Effector CD4-positive, alpha-beta T cell (primary cell): Measurements from ENCODE around the gene IRAG1.
"Not testable (repeated sequence)": the region's sequence is repeated elsewhere in the genome, so short reads cannot be mapped to it uniquely, and the experiment has no call there.

Experiments
- DNase-seq: peaks from one replicate; pipeline ENCODE4 v3.0.0-alpha.2; 2020

Gene IRAG1

DNA sequence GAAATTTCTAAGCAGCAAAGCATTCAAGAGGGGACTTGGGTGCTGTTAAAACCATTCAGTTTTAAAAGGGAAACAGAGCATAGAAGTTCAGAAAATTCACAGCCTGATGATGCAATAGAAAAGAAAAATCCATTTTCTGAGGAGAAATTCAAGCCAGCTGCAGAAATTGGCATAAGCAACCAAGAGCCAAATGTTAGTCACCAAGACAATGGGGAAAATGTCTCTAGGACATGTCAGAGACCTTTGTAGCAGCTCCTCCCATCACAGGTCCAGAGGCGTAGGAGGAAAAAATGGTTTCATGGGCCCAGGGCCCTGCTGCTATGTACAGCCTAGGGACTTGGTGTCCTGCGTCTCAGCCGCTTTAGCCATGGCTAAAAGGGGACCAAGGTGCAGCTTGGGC, 5.5 kb upstream of the IRAG1 start:
- DNase-seq, result no peak

DNA sequence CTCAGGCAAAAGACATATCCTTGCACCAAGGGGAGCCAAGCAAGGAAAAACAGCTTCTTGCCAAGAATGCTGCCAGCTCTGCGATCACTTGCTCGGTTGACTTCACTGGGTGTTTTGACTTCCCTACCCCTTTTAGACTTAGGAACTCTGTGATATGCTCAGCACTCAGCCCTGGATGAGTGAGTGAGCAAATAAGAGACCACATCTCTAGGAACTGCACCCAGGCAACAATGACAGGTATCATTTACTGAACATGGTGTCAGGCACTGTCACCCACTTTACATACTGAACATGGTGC, 3.7 kb upstream of the IRAG1 start:
- DNase-seq, result no peak

DNA sequence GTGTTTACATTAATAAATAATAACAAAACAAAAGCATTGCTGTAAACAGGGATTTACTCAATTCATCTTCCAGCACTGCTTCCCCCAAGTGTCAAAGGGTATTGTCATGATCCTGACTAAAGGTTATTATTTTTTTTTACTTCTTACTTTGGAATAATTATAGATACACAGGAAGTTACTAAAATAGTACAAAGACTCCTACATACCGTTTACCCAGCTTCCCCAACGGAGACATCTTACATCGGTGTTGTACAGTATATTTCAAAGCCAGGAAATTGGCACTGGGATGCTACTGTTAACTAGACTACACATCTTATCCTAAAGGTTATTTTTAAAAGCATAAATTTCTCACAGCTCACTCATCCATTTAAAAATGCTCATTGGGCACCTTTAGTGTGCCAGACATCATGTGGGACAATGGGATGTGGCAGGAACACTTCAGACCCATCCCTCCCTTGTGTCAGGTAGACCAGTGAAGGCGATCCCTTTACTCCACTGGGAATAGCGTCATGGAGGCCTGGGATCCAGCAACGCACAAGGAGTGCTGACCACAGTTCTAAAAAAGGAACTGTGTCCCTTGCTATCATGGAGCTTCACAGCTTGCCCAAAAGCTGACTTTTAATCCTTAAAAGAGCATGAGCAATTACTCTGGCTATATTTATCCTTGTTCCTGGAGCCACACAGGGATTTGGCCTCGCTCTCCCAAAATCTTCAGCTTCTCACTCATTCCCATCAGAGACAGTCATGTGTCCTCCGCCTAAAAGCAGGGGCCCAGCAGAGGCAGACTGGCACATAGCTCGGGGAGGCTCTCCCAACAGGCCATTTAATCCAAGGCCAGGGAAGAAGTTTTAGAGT, 3.1 kb upstream of the IRAG1 start:
- DNase-seq, result no peak

DNA sequence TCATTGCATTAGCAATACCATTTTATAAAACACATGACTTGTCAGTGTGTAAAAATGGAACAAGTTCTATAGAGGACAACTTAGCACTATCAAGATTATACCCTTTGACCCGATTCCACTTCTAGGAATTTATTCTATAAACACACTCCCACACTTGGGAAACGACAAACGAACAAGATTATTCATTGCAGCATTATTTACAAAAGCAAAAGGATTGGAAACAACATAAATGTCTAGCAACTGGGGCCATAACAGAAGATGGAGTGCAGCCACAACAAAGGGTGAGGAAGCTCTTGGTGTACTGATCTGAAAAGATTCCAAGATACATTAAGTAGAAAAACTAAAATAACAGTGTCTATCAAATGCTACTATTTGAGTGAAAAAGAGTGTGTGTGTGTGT, 2.3 kb upstream of the IRAG1 start:
- DNase-seq, result no peak

DNA sequence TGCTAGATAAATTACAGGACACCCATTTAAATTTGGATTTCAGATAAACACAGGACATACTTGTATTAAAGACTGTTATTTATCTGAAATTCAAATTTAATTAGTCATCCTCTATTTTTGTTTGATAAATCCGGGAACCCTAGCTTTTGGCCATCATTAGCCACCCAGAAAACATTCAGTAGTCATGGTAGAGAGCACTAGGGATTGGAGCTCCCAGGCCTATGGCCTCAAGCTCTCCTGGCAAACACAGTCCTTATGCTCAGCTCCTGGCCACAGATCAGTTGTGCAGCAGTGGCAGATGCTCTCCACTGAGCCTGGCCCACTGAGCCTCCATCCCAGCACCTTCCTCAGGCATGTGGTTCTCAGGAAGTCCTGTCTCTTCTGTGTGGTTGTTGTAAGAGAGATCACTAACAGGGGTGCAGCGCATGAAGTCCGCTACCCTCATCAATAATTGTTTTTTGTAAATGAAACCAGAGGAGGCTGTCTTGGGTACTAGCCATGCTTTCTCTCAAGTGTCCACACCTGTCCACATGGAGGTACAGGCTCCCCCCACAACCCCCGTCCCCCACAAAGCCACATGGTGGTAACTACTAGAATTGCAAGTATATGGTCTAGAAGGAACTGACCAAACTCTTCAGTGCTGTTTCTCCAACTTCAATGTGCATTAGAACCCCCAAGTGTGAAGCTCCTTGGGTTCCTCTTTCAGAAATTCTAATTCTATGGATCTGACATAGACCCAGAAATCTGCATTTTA, 1.1 kb upstream of the IRAG1 start:
- DNase-seq, result no peak

DNA sequence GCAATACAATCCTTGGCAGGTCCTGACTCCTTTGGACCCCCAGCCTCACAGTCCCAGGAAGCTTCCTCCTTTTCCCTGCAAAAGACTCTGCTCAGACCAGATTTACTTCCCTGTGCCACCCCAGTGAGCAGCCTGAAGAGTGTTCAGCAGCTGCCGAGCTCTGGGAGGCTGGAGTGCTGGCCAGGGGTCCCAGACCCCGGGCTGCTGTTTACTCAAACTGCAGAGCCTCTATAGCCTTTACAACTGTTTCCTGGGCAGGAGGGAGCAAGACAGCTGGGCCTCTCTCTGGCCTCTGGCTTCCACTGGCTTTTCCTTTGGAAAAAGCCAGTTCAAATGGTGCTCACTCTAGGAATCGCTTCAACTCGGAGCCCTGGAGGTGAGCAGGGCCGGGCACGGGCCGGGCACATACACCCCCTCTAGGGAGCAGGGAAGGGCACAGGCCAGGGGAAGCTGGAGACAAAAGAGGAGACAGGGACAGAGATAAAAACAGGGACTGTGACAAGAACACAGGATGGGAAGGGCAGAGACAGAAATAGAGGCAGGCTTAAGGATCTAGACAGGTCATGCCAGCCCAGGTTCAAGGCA, 932 bp downstream of the IRAG1 start:
- DNase-seq, result no peak

DNA sequence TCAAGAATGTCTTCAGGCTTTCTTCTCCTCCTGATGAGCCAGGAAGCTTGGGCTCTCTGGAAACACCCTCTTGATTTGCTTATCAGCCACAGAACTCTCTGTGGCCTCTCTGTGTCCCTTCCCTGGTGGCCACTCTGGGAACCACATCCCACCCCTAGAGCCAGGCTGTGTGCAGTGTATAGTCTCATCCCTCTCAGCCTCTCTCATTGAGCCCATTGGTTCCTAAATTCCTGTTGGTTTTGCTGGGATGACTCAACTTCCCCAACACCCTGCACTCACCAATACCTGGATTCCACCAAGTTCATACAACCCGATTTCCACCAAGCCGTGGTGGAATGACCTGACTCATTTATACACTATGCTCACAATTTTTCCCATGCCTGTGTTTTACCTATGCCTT, 5.2 kb downstream of the IRAG1 start:
- no peak for DNase-seq

DNA sequence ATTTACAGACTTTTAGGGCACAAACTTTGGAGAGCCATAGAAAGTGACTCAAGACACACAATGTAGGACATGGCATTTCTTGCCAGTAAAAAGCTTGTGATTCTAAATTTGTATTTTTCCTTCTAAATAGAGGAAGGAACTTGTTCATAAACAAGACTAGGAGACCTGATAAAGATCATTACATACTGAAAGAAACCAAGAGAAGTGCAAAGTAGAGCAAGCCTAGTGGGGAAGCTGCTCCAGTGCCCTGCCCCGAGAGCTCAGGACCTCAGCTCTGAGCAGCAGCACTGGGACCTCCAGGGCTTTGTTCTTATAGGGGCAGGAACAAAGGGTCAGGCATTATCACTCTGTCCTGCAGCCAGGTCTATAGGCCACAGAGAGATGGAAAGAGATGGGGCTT, 7.2 kb downstream of the IRAG1 start:
- DNase-seq, result no peak

DNA sequence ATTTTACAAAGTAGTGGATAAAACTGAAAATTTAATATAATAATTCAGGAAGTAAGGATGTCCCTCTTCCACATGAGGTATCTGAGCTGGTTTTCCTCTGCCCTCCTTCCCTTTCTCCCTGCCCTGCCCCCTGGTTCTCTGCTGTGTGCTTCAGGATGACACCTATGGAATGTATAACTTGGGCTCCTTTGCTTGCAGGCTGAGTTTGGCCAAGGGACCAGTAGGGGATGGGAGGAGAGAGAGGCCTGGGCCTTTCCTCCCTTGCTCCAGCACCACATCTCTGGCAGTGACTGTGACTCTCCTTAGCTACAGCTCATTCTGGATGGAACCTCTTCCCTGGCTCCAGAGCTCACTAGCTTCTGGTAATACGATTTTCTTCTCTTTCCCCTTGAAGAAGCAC, 10.1 kb downstream of the IRAG1 start:
- no peak for DNase-seq

DNA sequence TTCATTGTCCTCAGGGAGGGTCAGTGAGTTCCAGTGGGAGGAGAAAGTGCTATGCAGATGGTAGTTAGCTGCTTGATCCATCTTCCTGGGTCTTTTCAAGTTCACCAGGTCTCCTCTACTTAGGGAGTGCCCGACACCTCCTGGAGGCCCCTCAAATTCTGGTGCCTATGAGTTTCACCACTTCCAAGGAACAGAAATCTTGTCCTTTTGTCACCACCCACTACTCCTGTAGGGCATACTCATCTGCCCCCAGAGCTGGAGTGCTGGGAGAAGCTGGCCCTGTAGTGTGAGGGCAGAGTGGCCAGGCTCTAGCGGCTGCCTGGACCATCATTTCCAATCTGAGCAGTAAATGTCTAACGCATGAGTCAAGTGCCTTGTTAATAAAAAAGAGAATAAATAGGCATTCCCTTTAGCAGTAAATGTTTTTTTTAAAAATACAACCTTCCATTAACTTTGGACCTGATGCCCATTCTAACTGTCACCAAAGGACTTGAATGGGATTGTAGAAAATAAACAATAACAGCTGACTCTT, 12.5 kb downstream of the IRAG1 start:
- DNase-seq, result no peak

DNA sequence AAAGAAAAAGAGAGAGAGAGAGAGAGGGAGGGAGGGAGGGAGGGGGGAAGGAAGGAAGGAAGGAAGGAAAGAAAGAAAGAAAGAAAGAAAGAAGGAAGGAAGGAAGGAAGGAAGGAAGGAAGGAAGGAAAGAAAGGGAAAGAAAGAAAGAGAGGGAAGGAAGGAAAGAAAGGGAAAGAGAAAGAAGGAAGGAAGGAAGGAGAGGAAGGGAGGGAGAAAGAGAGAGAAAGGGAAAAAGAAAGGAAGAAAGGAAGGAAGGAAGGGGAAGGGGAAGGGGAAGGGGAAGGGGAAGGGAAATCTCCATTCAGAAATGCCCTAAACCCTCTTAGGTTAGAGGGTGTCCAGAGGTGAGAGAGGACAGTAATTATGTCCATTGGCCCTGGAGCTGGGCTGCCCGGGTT, 13.3 kb downstream of the IRAG1 start:
- DNase-seq, result not testable (repeated sequence)

DNA sequence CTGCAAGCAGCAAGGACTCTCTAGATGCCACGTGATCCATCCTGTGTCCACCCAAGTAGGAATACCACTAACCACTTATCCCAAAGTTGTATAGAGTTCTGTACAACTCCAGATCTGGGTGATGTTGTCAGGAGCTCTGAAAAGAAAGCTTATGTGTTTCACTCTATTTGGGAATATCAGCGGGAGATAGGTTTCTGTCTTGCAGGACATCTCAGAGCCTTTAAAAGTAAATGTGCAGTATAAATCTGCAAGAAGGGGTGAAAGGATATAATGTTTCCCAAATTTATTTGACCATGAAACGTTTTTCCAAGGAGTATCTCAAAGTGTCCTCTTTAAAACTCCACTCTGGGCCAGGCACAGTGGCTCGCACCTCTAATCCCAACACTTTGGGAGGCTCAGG, 13.9 kb downstream of the IRAG1 start:
- no peak for DNase-seq

DNA sequence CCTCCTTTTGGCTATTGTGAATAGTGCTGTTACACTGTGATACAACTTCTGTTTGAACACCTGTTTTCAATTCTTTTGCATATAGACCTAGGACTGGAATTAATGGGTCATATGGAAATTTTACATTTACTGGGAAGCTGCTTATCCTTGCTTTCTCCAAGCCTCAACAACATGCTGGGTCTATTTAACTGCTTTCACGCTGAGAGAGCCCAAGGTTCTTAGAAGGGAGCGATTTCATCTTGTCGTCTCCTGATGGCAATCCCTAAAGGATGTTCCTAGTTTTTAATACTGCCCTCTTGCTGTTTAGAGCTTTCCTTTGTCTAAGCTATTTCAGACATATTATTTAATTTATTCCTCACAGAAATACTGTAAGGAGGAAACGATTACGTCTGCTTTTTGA, 15.5 kb downstream of the IRAG1 start:
- no peak for DNase-seq

DNA sequence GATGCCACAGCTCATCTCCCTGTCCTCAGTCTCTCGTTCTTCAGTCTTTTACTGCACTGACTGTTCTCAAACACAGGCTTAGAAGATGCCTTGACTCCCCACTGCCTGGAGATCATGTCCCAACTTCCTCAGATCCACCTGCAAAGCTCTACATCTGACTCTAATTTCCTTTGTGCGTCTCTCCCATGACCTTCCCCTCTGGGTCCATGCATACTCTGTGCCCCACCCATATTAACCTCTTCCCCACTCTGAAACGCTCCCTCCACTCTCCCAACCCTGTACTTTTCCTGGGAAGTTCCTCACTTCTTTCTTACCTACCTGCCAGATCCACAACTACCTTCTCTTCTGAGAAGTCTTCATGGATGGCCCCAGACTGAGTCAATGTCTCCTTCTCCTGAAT, 16.6 kb downstream of the IRAG1 start:
- DNase-seq, result no peak

DNA sequence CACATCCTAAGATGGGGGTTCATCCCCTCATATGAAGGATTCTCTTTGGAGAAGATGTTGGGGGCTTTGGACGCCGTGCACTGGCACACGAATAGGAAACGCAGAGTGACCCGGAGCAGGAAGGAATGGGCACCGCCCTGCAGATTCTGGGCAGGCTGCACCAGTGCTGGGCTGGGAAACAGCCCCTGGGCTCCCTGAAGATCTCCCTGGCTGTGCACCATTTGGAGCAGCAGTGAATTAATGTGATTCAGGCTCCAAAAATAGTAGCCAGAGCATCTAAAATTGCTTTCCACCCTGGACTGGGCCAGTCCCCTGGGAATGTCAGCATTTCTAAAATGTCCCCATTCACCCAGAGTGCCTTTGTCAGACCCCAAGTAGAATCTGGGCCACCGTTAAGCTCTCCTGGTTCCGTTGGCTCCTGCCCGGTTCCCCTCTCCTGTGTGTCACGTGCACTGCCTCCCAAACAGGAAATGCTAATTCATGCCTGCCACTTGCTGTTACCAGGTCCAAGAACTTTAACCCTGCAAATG, 18.6 kb downstream of the IRAG1 start:
- DNase-seq, result no peak

DNA sequence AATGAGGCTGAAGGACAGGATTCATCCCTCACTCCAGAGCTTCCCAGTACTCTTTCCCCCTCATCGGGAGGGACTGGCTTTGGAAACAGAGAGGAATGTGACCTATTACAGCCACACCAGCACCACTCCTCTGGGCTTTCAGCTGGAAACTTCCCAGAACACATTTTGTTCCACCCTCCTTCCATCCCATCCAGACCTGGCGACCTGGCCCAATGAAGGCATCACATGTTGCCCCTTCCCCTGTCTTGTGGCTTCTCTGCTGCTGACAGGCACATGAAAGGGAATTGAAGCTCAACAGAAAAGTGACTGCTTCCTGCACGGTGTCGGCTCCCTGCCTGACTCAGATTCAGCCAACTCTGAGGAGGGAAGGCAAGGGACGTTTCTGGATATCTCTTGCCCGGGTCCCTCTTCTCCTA, 19.1 kb downstream of the IRAG1 start:
- no peak for DNase-seq

DNA sequence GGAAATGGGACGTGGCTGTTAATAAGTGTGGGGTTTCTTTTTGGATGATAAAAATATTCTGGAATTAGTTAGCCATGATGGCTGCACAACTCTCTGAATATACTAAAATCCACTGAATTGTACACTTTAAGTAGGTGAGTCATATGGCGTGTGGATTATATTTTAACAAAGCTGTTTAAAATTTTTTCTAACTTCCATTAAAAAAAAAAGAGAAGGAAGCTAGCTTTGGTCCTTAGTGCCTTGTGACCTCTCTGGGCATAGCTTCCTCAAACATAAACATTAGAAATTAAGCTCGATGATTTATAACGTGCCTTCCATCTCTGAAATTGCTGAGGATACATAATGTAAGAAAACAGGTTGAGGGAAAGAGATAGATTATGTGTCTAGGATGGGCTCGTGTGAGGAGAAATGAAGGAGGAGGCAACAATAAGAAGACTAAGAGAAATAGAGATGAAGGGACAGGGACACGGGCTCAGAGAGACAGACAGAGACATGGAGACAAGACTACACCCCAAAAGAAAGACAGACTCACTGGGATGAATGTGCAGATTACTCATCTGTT, 20.0 kb downstream of the IRAG1 start:
- no peak for DNase-seq

DNA sequence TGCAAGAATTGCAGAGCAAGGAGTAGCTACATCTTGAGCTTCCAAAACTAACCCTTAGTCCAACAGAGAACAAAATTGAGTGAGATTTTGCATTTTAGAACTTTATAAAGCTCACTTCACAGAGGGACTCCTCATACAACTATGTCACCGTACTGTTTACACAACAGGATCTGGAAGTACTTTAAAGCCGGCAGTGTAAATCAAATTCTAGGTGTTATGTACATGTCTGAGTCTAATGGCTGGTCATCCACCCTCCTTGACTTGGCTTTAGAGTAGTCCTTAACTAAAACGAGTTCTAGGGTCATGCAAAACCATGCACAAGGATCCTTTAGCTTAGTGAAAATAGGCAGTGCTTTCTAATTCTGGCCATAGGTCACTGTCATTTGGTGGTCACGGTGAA, 23.5 kb downstream of the IRAG1 start:
- DNase-seq, result no peak

DNA sequence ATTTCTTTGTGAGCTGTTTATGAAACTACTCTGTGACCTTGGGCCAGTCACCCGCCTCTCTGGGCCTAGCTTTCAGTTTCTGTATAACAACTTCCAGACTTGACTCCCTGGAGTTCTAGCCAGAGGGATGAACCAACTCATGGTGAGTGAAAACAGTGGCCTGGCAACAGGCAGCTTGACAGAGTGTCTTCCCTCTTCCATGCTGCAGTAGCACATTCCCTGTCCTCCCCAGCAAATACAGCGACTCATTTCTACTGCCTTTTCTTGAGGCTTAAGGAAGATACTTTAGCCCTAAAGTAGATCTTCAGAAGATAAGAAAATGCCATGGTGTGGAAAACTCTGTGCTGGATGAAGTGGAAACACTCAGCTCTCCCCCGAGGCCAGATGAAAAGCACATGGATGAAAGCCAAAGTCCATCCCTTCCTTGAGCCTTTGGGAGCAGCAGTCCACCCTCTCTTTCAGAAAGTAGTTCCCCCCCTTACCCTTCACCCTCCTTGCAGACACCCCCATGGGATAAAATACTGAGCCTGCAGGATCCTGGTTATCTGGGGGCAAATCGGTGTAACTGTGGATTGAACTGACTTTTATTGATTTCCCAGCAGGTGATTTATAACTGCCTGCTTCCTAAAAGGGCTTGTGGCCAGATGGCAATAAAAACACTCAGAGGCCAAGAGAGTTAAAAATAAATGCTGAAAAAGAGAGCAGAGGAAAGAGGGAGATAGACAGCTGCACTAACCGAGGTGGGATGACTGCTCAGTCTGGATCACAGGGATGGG, 24.1 kb downstream of the IRAG1 start:
- no peak for DNase-seq

DNA sequence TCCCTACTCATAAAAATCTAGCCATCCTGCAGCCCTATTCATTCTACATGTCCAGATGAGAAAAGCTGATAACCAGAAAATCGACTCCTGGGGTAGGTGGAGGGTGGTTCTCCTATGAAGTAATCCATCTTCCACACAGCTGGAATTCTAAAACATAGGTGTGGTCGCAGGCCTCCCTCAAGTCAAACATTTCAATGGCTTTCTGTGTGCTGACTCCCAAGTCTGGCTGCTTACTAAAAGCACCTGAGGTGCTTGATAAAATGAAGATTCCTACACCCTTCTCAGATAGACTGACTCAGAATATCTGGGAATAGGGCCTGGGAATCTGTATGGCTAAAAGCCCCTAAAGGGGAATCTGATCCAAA, 26.1 kb downstream of the IRAG1 start:
- DNase-seq, result no peak

DNA sequence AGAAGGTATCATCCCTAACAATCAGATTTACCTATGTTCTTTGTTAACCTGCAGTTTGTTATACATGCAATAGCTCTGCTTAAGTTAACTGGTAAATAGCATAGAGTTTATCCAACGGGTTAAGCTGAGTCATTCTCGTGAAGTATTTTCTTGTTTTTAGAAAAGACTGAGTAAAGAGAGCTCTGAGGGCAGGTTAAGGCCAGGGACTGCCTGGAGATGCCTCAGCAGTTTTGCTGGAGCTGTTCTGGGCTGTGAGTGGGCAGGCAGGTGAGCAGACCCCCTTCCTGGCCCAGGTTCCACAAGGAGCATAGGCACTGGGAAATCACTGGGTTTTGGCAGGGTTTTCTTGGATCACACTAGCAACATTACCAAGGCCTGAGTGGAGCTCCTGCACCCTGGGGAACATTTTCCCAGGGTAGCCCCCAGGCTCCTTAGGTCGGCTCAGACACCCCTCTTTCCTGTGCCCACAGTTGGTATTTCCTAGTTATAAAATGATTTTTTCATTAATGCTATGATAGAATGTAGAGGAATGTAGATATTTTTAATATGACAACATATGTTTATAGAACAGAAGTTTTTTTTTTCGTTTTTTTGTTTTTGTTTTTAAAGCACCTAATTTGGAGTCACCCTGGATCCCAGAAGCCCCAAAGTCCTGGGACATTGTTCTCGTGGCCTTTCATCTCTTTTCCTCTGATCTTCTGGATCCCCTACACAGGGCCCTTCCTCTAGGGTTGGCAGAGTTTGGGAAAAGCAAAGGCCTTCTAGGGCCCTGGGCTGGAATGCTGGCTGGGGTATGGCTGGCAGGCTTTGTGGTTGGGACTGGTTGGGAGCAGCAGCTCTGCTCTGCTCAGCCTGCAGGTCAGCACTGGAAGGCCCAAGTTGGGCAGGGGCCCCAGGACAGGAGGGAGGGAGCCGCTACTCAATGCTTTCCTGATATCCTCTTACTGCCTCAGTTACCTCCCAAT, 26.7 kb downstream of the IRAG1 start:
- no peak for DNase-seq
